HG02938 (cell line): ENCODE measurements around the gene OR2D2.
"Not testable (repeated sequence)": the region's sequence is repeated elsewhere in the genome, so short reads cannot be mapped to it uniquely, and the experiment has no call there.

Experiments
- ATAC-seq: cut with Tn5 transposase; IDR thresholded peaks from one replicate; pipeline ENCODE4 v1.9.1; 2021; ENCODE audit warnings: mild to moderate bottlenecking, moderate library complexity; ENCODE audit not compliant: unreplicated experiment

The OR2D2 gene

GRCh38 chr11:6887711-6888110 is 4.6 kb downstream of the OR2D2 start:
- not testable (repeated sequence) for ATAC-seq

GRCh38 chr11:6882751-6883150 is 9.5 kb downstream of the OR2D2 start:
- ATAC-seq, result no peak

GRCh38 chr11:6876914-6877313 is 15.4 kb downstream of the OR2D2 start:
- ATAC-seq, result no peak

GRCh38 chr11:6876325-6876724 is 16.0 kb downstream of the OR2D2 start, which contains the start of gene OR10A4:
OR10A4 (plus strand) TSS chr11:6876625; CDS start chr11:6876648, 23 bp downstream.
- ATAC-seq, result no peak

- ATAC-seq, result no peak
Measured at GRCh38 chr11:6875761-6876160, 16.5 kb downstream of the OR2D2 start.

- ATAC-seq, result no peak
Measured at GRCh38 chr11:6871278-6871677, 21.0 kb downstream of the OR2D2 start.

- no peak for ATAC-seq
Measured at GRCh38 chr11:6864438-6864837, 27.9 kb downstream of the OR2D2 start.

GRCh38 chr11:6862961-6863360 is 29.3 kb downstream of the OR2D2 start, which contains the start of gene OR10A2:
OR10A2 (plus strand) TSS chr11:6863057; CDS start chr11:6869755, 6,698 bp downstream.
- ATAC-seq, result no peak

- ATAC-seq, result peak; percentile 96
Measured at GRCh38 chr11:6856871-6857270, 35.4 kb downstream of the OR2D2 start.

GRCh38 chr11:6855971-6856541 is 36.2 kb downstream of the OR2D2 start:
- no peak for ATAC-seq

GRCh38 chr11:6854801-6855200 is 37.5 kb downstream of the OR2D2 start:
- not testable (repeated sequence) for ATAC-seq

GRCh38 chr11:6850526-6850925 is 41.8 kb downstream of the OR2D2 start:
- ATAC-seq, result no peak

GRCh38 chr11:6845383-6845782 is 46.9 kb downstream of the OR2D2 start, which contains the start of gene OR10A5:
OR10A5 (plus strand) TSS chr11:6845683; CDS start chr11:6845683, 0 bp downstream.
- no peak for ATAC-seq

- ATAC-seq, result no peak
Measured at GRCh38 chr11:6844356-6844755, 47.9 kb downstream of the OR2D2 start.

- no peak for ATAC-seq
Measured at GRCh38 chr11:6843670-6844069, 48.6 kb downstream of the OR2D2 start.

GRCh38 chr11:6841694-6842093 is 50.6 kb downstream of the OR2D2 start:
- no peak for ATAC-seq
